ENCODE results near the gene PLPPR1.

DNA sequence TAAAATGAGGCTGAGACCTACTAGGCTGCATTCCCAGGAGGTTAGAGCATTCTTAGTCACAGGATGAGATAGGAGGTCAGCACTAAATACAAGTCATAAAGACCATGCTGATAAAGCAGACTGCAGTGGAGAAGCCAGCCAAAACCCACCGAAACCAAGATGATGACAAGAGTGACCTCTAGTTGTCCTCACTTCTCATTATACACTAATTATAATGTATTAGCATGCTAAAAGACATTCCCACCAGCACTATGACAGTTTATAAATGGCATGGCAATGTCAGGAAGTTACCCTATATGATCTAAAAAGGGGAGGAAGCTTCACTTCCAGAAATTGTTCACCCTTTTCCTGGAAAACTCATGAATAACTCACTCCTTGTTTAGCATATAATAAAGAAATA is 88.6 kb downstream of the PLPPR1 start:
- TF ChIP-seq, protein P1, sequence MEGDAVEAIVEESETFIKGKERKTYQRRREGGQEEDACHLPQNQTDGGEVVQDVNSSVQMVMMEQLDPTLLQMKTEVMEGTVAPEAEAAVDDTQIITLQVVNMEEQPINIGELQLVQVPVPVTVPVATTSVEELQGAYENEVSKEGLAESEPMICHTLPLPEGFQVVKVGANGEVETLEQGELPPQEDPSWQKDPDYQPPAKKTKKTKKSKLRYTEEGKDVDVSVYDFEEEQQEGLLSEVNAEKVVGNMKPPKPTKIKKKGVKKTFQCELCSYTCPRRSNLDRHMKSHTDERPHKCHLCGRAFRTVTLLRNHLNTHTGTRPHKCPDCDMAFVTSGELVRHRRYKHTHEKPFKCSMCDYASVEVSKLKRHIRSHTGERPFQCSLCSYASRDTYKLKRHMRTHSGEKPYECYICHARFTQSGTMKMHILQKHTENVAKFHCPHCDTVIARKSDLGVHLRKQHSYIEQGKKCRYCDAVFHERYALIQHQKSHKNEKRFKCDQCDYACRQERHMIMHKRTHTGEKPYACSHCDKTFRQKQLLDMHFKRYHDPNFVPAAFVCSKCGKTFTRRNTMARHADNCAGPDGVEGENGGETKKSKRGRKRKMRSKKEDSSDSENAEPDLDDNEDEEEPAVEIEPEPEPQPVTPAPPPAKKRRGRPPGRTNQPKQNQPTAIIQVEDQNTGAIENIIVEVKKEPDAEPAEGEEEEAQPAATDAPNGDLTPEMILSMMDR (conservative IDR thresholded peaks at IDR 0.05; ENCODE audit: low read length), result no peak
- no peak for TF ChIP-seq EZH2phosphoT487 (IDR thresholded peaks at IDR 0.05; ENCODE audit: borderline replicate concordance)

Measured in Loucy (cell line).